Measurements from ENCODE around the gene CHN2.

The CHN2 gene

DNA sequence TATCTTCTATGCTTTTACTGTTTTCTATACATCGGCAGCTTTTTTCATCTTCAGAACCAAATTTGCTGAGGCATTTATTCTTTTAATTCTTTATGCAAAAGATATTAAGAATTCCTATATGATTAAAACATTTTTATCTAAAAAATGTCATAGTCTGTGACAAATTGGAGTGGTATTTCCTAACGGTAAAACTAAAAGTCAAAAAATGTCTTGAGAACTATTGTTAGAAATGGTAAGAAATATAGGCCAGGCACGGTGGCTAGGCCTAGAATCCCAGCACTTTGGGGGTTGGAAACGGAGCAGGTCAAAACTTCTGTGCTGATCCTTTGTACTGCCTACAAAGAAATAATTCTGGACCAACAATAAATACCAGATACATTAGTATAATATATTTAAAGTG, 311.4 kb downstream of the CHN2 start:
- no peak overlapping the region for H3K9ac ChIP-seq
- no peak overlapping the region for H2AFZ ChIP-seq (ENCODE audit: low read depth)
- H3K27me3 ChIP-seq (ENCODE audit: insufficient read depth, low read depth) = no peaks in the 10 kb centered on the region
- H3K4me1 ChIP-seq (ENCODE audit: low read depth, poor library complexity, severe bottlenecking) = no peaks in the 10 kb centered on the region
- H3K79me2 ChIP-seq (ENCODE audit: insufficient read depth, low read depth) = no peaks in the 10 kb centered on the region
- no peak overlapping the region for H3K27ac ChIP-seq
- H4K20me1 ChIP-seq (ENCODE audit: insufficient read depth) = no peaks in the 10 kb centered on the region
- TF ChIP-seq, protein P1, sequence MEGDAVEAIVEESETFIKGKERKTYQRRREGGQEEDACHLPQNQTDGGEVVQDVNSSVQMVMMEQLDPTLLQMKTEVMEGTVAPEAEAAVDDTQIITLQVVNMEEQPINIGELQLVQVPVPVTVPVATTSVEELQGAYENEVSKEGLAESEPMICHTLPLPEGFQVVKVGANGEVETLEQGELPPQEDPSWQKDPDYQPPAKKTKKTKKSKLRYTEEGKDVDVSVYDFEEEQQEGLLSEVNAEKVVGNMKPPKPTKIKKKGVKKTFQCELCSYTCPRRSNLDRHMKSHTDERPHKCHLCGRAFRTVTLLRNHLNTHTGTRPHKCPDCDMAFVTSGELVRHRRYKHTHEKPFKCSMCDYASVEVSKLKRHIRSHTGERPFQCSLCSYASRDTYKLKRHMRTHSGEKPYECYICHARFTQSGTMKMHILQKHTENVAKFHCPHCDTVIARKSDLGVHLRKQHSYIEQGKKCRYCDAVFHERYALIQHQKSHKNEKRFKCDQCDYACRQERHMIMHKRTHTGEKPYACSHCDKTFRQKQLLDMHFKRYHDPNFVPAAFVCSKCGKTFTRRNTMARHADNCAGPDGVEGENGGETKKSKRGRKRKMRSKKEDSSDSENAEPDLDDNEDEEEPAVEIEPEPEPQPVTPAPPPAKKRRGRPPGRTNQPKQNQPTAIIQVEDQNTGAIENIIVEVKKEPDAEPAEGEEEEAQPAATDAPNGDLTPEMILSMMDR (conservative IDR thresholded peaks at IDR 0.05; ENCODE audit: low read depth, low read length) = no peak
- H3K4me2 ChIP-seq = no peak overlapping the region
- no peaks in the 10 kb centered on the region for H3K36me3 ChIP-seq (ENCODE audit: insufficient read depth)
- H3K4me3 ChIP-seq (IDR thresholded peaks at IDR 0.05; ENCODE audit: insufficient read depth, low read depth, low read length) = no peak overlapping the region

DNA sequence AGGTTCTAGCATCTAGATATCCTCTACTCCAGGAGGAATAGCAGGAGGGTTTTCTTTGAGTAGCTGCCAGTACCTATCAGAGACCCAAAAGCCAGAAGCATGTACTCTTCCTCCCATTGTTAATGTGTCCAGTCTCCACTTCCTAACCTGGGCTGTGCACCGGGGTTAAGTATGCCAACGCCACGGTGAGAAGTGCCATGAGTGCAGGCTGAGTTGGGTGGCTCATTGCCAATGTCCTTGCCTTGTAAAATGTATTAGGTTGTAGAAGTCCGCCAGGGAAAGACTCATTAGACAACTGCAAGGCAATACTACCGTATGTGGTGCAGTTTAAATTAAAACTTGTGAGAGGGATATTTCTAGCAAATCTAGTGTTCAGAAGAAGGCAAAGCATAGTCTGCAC, 314.0 kb downstream of the CHN2 start:
- H3K36me3 ChIP-seq (ENCODE audit: insufficient read depth) = no peaks in the 10 kb centered on the region
- TF ChIP-seq, protein P1 (conservative IDR thresholded peaks at IDR 0.05; ENCODE audit: low read depth, low read length) = no peak

DNA sequence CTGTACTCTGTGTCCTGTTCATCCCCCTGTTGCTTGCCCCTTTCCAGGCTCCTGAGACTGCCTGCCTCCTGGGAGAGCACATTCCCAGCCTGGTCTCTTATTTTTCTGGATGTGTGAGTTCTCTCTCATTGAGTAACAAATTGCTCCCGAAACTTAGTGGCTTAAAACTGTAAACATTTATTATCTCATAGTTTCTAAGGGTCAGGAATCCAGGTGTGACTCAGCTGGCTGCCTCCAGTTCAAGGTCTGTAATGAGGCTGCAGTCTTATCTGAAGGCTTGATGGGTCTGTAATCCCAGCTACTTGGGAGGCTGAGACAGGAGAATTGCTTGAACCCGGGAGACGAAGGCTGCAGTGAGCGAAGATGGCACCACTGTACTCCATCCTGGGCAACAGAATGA, 315.5 kb downstream of the CHN2 start:
- no peaks in the 10 kb centered on the region for H3K4me1 ChIP-seq (ENCODE audit: low read depth, poor library complexity, severe bottlenecking)
- no peaks in the 10 kb centered on the region for H3K79me2 ChIP-seq (ENCODE audit: insufficient read depth, low read depth)
- H2AFZ ChIP-seq (ENCODE audit: low read depth) = no peak overlapping the region
- TF ChIP-seq, protein P1 (conservative IDR thresholded peaks at IDR 0.05; ENCODE audit: low read depth, low read length) = no peak
- no peaks in the 10 kb centered on the region for H3K36me3 ChIP-seq (ENCODE audit: insufficient read depth)
- H3K9ac ChIP-seq = no peak overlapping the region
- H3K4me3 ChIP-seq (IDR thresholded peaks at IDR 0.05; ENCODE audit: insufficient read depth, low read depth, low read length) = no peak overlapping the region
- no peak overlapping the region for H3K27ac ChIP-seq
- no peaks in the 10 kb centered on the region for H3K27me3 ChIP-seq (ENCODE audit: insufficient read depth, low read depth)
- no peaks in the 10 kb centered on the region for H4K20me1 ChIP-seq (ENCODE audit: insufficient read depth)
- no peak overlapping the region for H3K4me2 ChIP-seq

More for the DNA sequence above, 314.0 kb downstream of the CHN2 start:
- Histone ChIP-seq H3K9ac (no peak overlapping the region), H3K27me3 (ENCODE audit: insufficient read depth, low read depth) (no peaks in the 10 kb centered on the region), H3K79me2 (ENCODE audit: insufficient read depth, low read depth) (no peaks in the 10 kb centered on the region), H4K20me1 (ENCODE audit: insufficient read depth) (no peaks in the 10 kb centered on the region), H3K4me1 (ENCODE audit: low read depth, poor library complexity, severe bottlenecking) (no peaks in the 10 kb centered on the region), H2AFZ (ENCODE audit: low read depth) (no peak overlapping the region), H3K4me2 (no peak overlapping the region), H3K27ac (no peak overlapping the region), H3K4me3 (IDR thresholded peaks at IDR 0.05; ENCODE audit: insufficient read depth, low read depth, low read length) (no peak overlapping the region)

DNA sequence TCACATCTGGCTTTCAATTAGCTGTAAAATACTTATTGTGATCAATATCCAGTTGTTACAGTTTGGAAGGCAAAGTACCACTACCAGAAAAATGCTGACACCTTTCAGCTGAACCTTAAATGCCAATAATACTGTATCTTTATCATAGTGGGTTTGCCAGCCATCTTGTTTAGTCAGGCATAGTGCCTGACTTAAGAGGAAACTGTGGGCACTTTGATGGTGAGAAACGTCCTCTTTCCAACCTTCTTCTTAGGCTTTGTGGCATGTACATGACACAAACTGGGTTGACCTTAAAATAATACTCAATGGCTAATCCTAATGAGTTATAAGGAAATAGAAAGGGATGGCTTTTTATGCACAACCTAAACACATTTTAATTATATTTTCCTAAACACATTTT, 316.8 kb downstream of the CHN2 start:
- H3K27me3 ChIP-seq (ENCODE audit: insufficient read depth, low read depth) = no peaks in the 10 kb centered on the region
- H2AFZ ChIP-seq (ENCODE audit: low read depth) = no peak overlapping the region
- no peaks in the 10 kb centered on the region for H3K4me1 ChIP-seq (ENCODE audit: low read depth, poor library complexity, severe bottlenecking)
- no peaks in the 10 kb centered on the region for H3K79me2 ChIP-seq (ENCODE audit: insufficient read depth, low read depth)
- H3K4me2 ChIP-seq = no peak overlapping the region
- H4K20me1 ChIP-seq (ENCODE audit: insufficient read depth) = no peaks in the 10 kb centered on the region
- TF ChIP-seq, protein P1 (conservative IDR thresholded peaks at IDR 0.05; ENCODE audit: low read depth, low read length) = no peak
- no peaks in the 10 kb centered on the region for H3K36me3 ChIP-seq (ENCODE audit: insufficient read depth)
- no peak overlapping the region for H3K4me3 ChIP-seq (IDR thresholded peaks at IDR 0.05; ENCODE audit: insufficient read depth, low read depth, low read length)
- H3K9ac ChIP-seq = no peak overlapping the region
- no peak overlapping the region for H3K27ac ChIP-seq

Data from KMS-11 (cell line).